ENCODE results near the gene FUOM.

DNA sequence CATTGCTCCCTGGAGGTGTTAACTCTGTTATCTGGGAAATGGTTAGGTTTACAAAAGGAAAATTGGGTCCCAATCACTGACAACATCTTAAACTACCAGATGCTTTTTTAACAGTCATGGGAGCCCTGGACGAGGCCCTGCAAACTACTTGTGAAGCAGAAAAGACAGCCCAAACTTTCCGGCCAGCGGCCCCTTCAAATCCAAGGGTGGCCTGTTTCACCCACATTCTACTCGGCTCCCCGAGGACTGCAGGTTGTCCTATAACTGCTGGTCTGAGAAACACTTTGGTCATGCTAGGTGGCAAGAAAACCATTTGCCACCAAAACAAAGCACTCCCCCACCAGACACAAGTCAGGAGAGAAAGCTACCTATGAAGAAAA lies 51.7 kb downstream of the FUOM start:
- TF ChIP-seq, protein P1, sequence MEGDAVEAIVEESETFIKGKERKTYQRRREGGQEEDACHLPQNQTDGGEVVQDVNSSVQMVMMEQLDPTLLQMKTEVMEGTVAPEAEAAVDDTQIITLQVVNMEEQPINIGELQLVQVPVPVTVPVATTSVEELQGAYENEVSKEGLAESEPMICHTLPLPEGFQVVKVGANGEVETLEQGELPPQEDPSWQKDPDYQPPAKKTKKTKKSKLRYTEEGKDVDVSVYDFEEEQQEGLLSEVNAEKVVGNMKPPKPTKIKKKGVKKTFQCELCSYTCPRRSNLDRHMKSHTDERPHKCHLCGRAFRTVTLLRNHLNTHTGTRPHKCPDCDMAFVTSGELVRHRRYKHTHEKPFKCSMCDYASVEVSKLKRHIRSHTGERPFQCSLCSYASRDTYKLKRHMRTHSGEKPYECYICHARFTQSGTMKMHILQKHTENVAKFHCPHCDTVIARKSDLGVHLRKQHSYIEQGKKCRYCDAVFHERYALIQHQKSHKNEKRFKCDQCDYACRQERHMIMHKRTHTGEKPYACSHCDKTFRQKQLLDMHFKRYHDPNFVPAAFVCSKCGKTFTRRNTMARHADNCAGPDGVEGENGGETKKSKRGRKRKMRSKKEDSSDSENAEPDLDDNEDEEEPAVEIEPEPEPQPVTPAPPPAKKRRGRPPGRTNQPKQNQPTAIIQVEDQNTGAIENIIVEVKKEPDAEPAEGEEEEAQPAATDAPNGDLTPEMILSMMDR (IDR thresholded peaks at IDR 0.05): no peak
- TF ChIP-seq POLR2A (IDR thresholded peaks at IDR 0.05): no peak

All from testis (tissue), 2 donors.